ENCODE results near the gene RSPH10B2.
"Not testable (repeated sequence)": the region's sequence is repeated elsewhere in the genome, so short reads cannot be mapped to it uniquely, and the experiment has no call there.

RSPH10B2 gene

GRCh38 chr7:6842278-6842921 is 88.5 kb downstream of the RSPH10B2 start:
- DNase-seq (ENCODE audit: low read depth in 4 of 4, low spot score in 1 of 4) = not testable (repeated sequence)

- DNase-seq (ENCODE audit: low read depth in 4 of 4, low spot score in 1 of 4) = not testable (repeated sequence)
These were observed 89.2 kb downstream of the RSPH10B2 start for GRCh38 chr7:6843092-6843491.

GRCh38 chr7:6843654-6844053 is 89.8 kb downstream of the RSPH10B2 start:
- not testable (repeated sequence) for DNase-seq (ENCODE audit: low read depth in 4 of 4, low spot score in 1 of 4)

GRCh38 chr7:6845971-6846449 is 92.1 kb downstream of the RSPH10B2 start:
- not testable (repeated sequence) for DNase-seq (ENCODE audit: low read depth in 4 of 4, low spot score in 1 of 4)

- not testable (repeated sequence) for DNase-seq (ENCODE audit: low read depth in 4 of 4, low spot score in 1 of 4)
These were observed 93.8 kb downstream of the RSPH10B2 start for GRCh38 chr7:6847751-6848150.
